K562 (cell line): ENCODE data around the gene PKD1. TPM values are rescaled to one million over a fixed set of nuclear protein-coding genes. Genes with fewer than 3 reads are reported as not detected.

Experiments used
- ATF4 ChIP-seq: fragments of 450-650 bp; formaldehyde crosslinking; IDR thresholded peaks from 2 replicates; pipeline ENCODE4 v1.4.0; 2022; ENCODE audit warnings: mild to moderate bottlenecking, moderate library complexity
- C11orf30 ChIP-seq: fragments of 450-650 bp; IDR thresholded peaks from 2 replicates; pipeline ENCODE4 v1.6.1; 2016; ENCODE audit warnings: low read depth, mild to moderate bottlenecking
- CBX3 ChIP-seq, 2 experiments: IDR thresholded peaks; 1 replicate in 1 of 2; 2 replicates in 1 of 2; pipeline ENCODE4 v1.6.1; 2012; ENCODE audit warnings: inconsistent platforms in 2 of 2, low read length in 2 of 2, borderline replicate concordance in 1 of 2, control low read depth in 1 of 2
- FOS ChIP-seq: IDR thresholded peaks from 3 replicates; pipeline ENCODE4 v1.6.1; 2011; ENCODE audit not compliant: insufficient read length; ENCODE audit errors: extremely low read depth
- GTF2F1 ChIP-seq: IDR thresholded peaks from 2 replicates; pipeline ENCODE4 v1.6.1; 2011; ENCODE audit warnings: low read depth, low read length, improper control_type of control experiment
- HMG20B ChIP-seq: fragments of 250-450 bp; sonication (Bioruptor Pico); IDR thresholded peaks from 2 replicates; pipeline ENCODE4 v1.5.0; 2021; ENCODE audit warnings: mild to moderate bottlenecking
- HNRNPH1 ChIP-seq: fragments of 200-400 bp; formaldehyde crosslinking; optimal IDR thresholded peaks from 2 replicates; pipeline ENCODE3; 2017; ENCODE audit warnings: low read depth, mild to moderate bottlenecking, low read length, moderate library complexity
- MXD1 ChIP-seq: fragments of 250-450 bp; sonication (Bioruptor Pico); IDR thresholded peaks from 2 replicates; pipeline ENCODE4 v1.8.0; 2021; ENCODE audit warnings: borderline replicate concordance, mild to moderate bottlenecking, moderate library complexity; ENCODE audit not compliant: poor library complexity, severe bottlenecking
- NFIC ChIP-seq: fragments of 450-650 bp; IDR thresholded peaks from 2 replicates; pipeline ENCODE4 v1.6.1; 2017; ENCODE audit warnings: mild to moderate bottlenecking, inconsistent platforms
- NFYB ChIP-seq: IDR thresholded peaks from 2 replicates; pipeline ENCODE4 v1.6.1; 2011; ENCODE audit warnings: mild to moderate bottlenecking, moderate library complexity; ENCODE audit not compliant: insufficient read length; ENCODE audit errors: extremely low read depth
- NR2F6 ChIP-seq: fragments of 450-650 bp; formaldehyde crosslinking; IDR thresholded peaks from 2 replicates; pipeline ENCODE4 v1.4.0; 2020; ENCODE audit warnings: mild to moderate bottlenecking
- NRF1 ChIP-seq, 2 experiments: fragments of 450-650 bp; IDR thresholded peaks in 1 of 2; conservative IDR thresholded peaks in 1 of 2; 2 replicates each; pipeline ENCODE4 v1.6.1; 2014; ENCODE audit warnings: mild to moderate bottlenecking in 2 of 2
- RBM15 ChIP-seq: fragments of 200-400 bp; formaldehyde crosslinking; IDR thresholded peaks from 2 replicates; pipeline ENCODE4 v1.6.1; 2018; ENCODE audit warnings: mild to moderate bottlenecking, low read length, moderate library complexity; ENCODE audit not compliant: insufficient read depth
- TFAP4 ChIP-seq: sonication (generic); formaldehyde crosslinking; IDR thresholded peaks from 2 replicates; pipeline ENCODE4 v1.8.0; 2022; ENCODE audit warnings: missing genetic modification reagents, mild to moderate bottlenecking, moderate library complexity, borderline replicate concordance
- ZBTB7A ChIP-seq: IDR thresholded peaks from 2 replicates; pipeline ENCODE4 v1.6.1; 2011; ENCODE audit warnings: low read depth, mild to moderate bottlenecking, low read length, moderate library complexity, borderline replicate concordance; ENCODE audit not compliant: control insufficient read depth
- ZFX ChIP-seq: sonication (generic); formaldehyde crosslinking; IDR thresholded peaks from 2 replicates; pipeline ENCODE4 v1.8.0; 2022; ENCODE audit warnings: mild to moderate bottlenecking, missing genetic modification reagents, moderate library complexity
- ZKSCAN3 ChIP-seq: fragments of 250-450 bp; sonication (Bioruptor Pico); IDR thresholded peaks from 2 replicates; pipeline ENCODE4 v1.4.0; 2020
- ZNF384 ChIP-seq: IDR thresholded peaks from 2 replicates; pipeline ENCODE4 v1.6.1; 2012; ENCODE audit warnings: low read depth, low read length, improper control_type of control experiment
- ZNF431 ChIP-seq: sonication (generic); formaldehyde crosslinking; IDR thresholded peaks from 2 replicates; pipeline ENCODE4 v1.8.0; 2022; ENCODE audit warnings: mild to moderate bottlenecking, missing genetic modification reagents
- ZNF511 ChIP-seq: sonication (generic); formaldehyde crosslinking; IDR thresholded peaks from 2 replicates; pipeline ENCODE4 v1.8.0; 2022; ENCODE audit warnings: mild to moderate bottlenecking, missing genetic modification reagents
- ZNF609 ChIP-seq: sonication (generic); formaldehyde crosslinking; IDR thresholded peaks from 2 replicates; pipeline ENCODE4 v1.8.1; 2023; ENCODE audit warnings: missing genetic modification reagents, mild to moderate bottlenecking, borderline replicate concordance
- polyA plus RNA-seq, 8 experiments: library from polyadenylated mRNA; depleted of rRNA in 4 of 8; stranded (reverse) in 5 of 8; unstranded in 3 of 8; fragments of >200 nt; fragmentation: Nextera tagmentation in 2 of 8; fragmentation: Illumina TruSeq in 1 of 8; extraction: Ambion mirVana in 2 of 8; extraction: Trizol in 1 of 8; gene quantifications; 2 replicates each; pipeline versions ENCODE4 v1.2.1 to v1.2.3, GENCODE V29; 2011 to 2014; ENCODE audit warnings: inconsistent platforms in 1 of 8, missing spikeins in 1 of 8
- total RNA-seq, 7 experiments: library from RNA; depleted of rRNA in 6 of 7; stranded (reverse); fragments of >200 nt in 6 of 7; fragmentation: Illumina TruSeq in 2 of 7; extraction: Trizol in 2 of 7; gene quantifications; 2 replicates each; pipeline versions ENCODE4 v1.2.1 to v1.2.3, GENCODE V29; 2011 to 2021; ENCODE audit warnings: low replicate concordance in 1 of 7

PKD1 gene
- total and polyA plus RNA-seq, 9 of the 15 experiments (the other 6 are each of a cell fraction or from before 2014, with no cell fraction given), result 0.23 to 93.5 (median 12.6) TPM

GRCh38 chr16:2147981-2148671 is 12.4 kb upstream of the PKD1 start, which contains the start of gene RAB26 (continued):
- TF ChIP-seq MXD1 (CRISPR knock-in tag) (no peak), CBX3 (IDR thresholded peaks at IDR 0.05; ENCODE audit: borderline replicate concordance in 1 of 2, low read length in 2 of 2) (no peak), ZNF431 (CRISPR knock-in tag) (no peak), ZBTB7A (peak; percentile 78; the same call in 1 of the 2 replicates), FOS (no peak), NRF1 (conservative IDR thresholded peaks at IDR 0.05 in 1 of 2, IDR thresholded peaks at IDR 0.05 in 1 of 2) (no peak; a peak in 2 of 4 replicates), ZNF511 (CRISPR knock-in tag) (no peak), ZFX (CRISPR knock-in tag) (no peak), TFAP4 (peak; percentile 39), RBM15 (no peak), HNRNPH1 (no peak), NR2F6 (CRISPR knock-in tag) (no peak), ZKSCAN3 (CRISPR knock-in tag) (no peak), GTF2F1 (no peak), C11orf30 (no peak), ZNF384 (no peak), NFIC (peak; percentile 9; the same call in 1 of the 2 replicates), NFYB (peak; percentile 7), ATF4 (CRISPR knock-in tag) (no peak), HMG20B (no peak), ZNF609 (CRISPR knock-in tag) (no peak)
